Keratinocyte (primary cell): Measurements from ENCODE around the gene PIR. TPM values are rescaled to one million over a fixed set of nuclear protein-coding genes. Genes with fewer than 3 reads are reported as not detected.

Source experiments
- DNase-seq: peaks from one replicate; pipeline ENCODE4 v3.0.0-alpha.2; 2011; ENCODE audit warnings: low read depth, missing footprints, low spot score
- FAIRE-seq: peaks from 2 replicates; lab custom pipeline; 2011; peaks lifted over from hg19 to GRCh38; lab: Jason Lieb, UNC
- H2AFZ ChIP-seq: 2 replicates; pipeline ENCODE4 v1.6.0; 2012; ENCODE audit warnings: low read length, control low read depth, inconsistent platforms; ENCODE audit not compliant: control insufficient read depth
- H3K27ac ChIP-seq: 2 replicates; pipeline ENCODE4 v1.5.1; 2011; ENCODE audit warnings: low read length; ENCODE audit not compliant: control insufficient read depth, insufficient read depth
- H3K27me3 ChIP-seq: 3 replicates; pipeline ENCODE4 v1.6.0; 2011; ENCODE audit warnings: low read length; ENCODE audit not compliant: control insufficient read depth, insufficient read depth; ENCODE audit errors: extremely low read depth
- H3K36me3 ChIP-seq, 2 experiments: 2 replicates in 1 of 2; 3 replicates in 1 of 2; pipeline ENCODE4 v1.5.1; 2011; ENCODE audit warnings: low read length in 2 of 2, mild to moderate bottlenecking in 1 of 2; ENCODE audit not compliant: control insufficient read depth in 2 of 2, insufficient read depth in 2 of 2; ENCODE audit errors: extremely low read depth in 1 of 2
- H3K4me1 ChIP-seq: 3 replicates; pipeline ENCODE4 v1.5.1; 2011; ENCODE audit warnings: low read length; ENCODE audit not compliant: control insufficient read depth, insufficient read depth; ENCODE audit errors: extremely low read depth
- H3K4me2 ChIP-seq: 3 replicates; pipeline ENCODE4 v1.6.0; 2011; ENCODE audit warnings: low read depth, low read length; ENCODE audit not compliant: control insufficient read depth, insufficient read depth; ENCODE audit errors: extremely low read depth
- H3K4me3 ChIP-seq, 3 experiments: fragments of 200-600 bp in 1 of 3; sonication (generic) in 1 of 3; 2 replicates in 2 of 3; 3 replicates in 1 of 3; pipeline ENCODE4 v1.5.1; 2011 to 2016; ENCODE audit warnings: low read length in 3 of 3, mild to moderate bottlenecking in 3 of 3, control low read depth in 2 of 3, inconsistent platforms in 1 of 3, low read depth in 1 of 3, mixed read lengths in 1 of 3, mixed run types in 1 of 3, moderate library complexity in 1 of 3; ENCODE audit not compliant: control insufficient read depth in 2 of 3, insufficient read depth in 2 of 3; ENCODE audit errors: extremely low read depth in 1 of 3
- H3K79me2 ChIP-seq: 2 replicates; pipeline ENCODE4 v1.6.0; 2012; ENCODE audit warnings: low read length; ENCODE audit not compliant: control insufficient read depth, insufficient read depth
- H3K9ac ChIP-seq: 3 replicates; pipeline ENCODE4 v1.6.0; 2011; ENCODE audit warnings: low read length; ENCODE audit not compliant: control insufficient read depth, insufficient read depth; ENCODE audit errors: extremely low read depth
- H3K9me1 ChIP-seq: 3 replicates; pipeline ENCODE4 v1.6.0; 2011; ENCODE audit warnings: low read length; ENCODE audit not compliant: control insufficient read depth, insufficient read depth; ENCODE audit errors: extremely low read depth
- H3K9me3 ChIP-seq: 2 replicates; pipeline ENCODE4 v1.5.1; 2012; ENCODE audit warnings: low read depth, low read length; ENCODE audit not compliant: control insufficient read depth
- H4K20me1 ChIP-seq: 3 replicates; pipeline ENCODE4 v1.6.0; 2011; ENCODE audit warnings: low read length; ENCODE audit not compliant: control insufficient read depth, insufficient read depth; ENCODE audit errors: extremely low read depth
- CTCF ChIP-seq, 3 experiments: IDR thresholded peaks in 1 of 3; conservative IDR thresholded peaks in 1 of 3; optimal IDR thresholded peaks in 1 of 3; 2 replicates in 2 of 3; 3 replicates in 1 of 3; pipeline versions ENCODE3 to v1.5.1; 2011; ENCODE audit warnings: low read length in 3 of 3, mild to moderate bottlenecking in 3 of 3, moderate library complexity in 2 of 3, control low read depth in 1 of 3, inconsistent platforms in 1 of 3; ENCODE audit not compliant: insufficient read depth in 2 of 3; ENCODE audit errors: extremely low read depth in 1 of 3
- EZH2 ChIP-seq: IDR thresholded peaks from one replicate; pipeline ENCODE4 v1.6.1; 2012; ENCODE audit warnings: inconsistent platforms, mild to moderate bottlenecking, low read length, moderate library complexity
- dilution Hi-C: fragments of 300-500 bp; cut with MboI; formaldehyde crosslinking; loops from one replicate; pipeline ENCODE4 v1.7.0; 2020; ENCODE audit warnings: low sequenced_read_pairs; ENCODE audit not compliant: extremely low pct_ligation_motif_present
- polyA plus RNA-seq, 5 experiments: library from polyadenylated mRNA; depleted of rRNA in 3 of 5; stranded (reverse) in 3 of 5; stranded (forward) in 1 of 5; unstranded in 1 of 5; fragments of >200 nt; gene quantifications; 1 replicate in 1 of 5; 2 replicates in 3 of 5; 3 replicates in 1 of 5; pipeline versions ENCODE4 v1.2.1 to v1.2.3, GENCODE V29; 2011 to 2012; ENCODE audit warnings: missing spikeins in 2 of 5, low read depth in 1 of 5, low replicate concordance in 1 of 5

PIR gene
- polyA plus RNA-seq, 1 donor (not counting 4 experiments of a cell fraction or from before 2014, with no cell fraction given) = 23.2 TPM

GRCh38 chrX:15529165-15529564 lies 36.0 kb upstream of the PIR start:
- H4K20me1 ChIP-seq = no peaks in the 10 kb centered on the region
- DNase-seq (no peak), FAIRE-seq (no peak)
- no peaks in the 10 kb centered on the region for H3K36me3 ChIP-seq
- no peaks in the 10 kb centered on the region for H3K27me3 ChIP-seq
- TF ChIP-seq EZH2 = no peak
- dilution Hi-C loops = no loop called here
- H3K9me3 ChIP-seq = no peaks in the 10 kb centered on the region
- no peak overlapping the region for H2AFZ ChIP-seq
- no peak overlapping the region for H3K4me3 ChIP-seq
- no peaks in the 10 kb centered on the region for H3K79me2 ChIP-seq
- H3K9me1 ChIP-seq = no peaks in the 10 kb centered on the region
- no peak overlapping the region for H3K4me2 ChIP-seq
- no peak overlapping the region for H3K27ac ChIP-seq
- H3K9ac ChIP-seq = no peak overlapping the region
- peaks cover 17% of the 10 kb centered on the region for H3K4me1 ChIP-seq

- Histone ChIP-seq H3K79me2 (no peaks in the 10 kb centered on the region), H3K27ac (no peak overlapping the region), H3K9me3 (no peaks in the 10 kb centered on the region), H3K36me3 (no peaks in the 10 kb centered on the region), H3K27me3 (no peaks in the 10 kb centered on the region), H2AFZ (no peak overlapping the region), H3K9me1 (no peaks in the 10 kb centered on the region), H3K4me2 (no peak overlapping the region), H4K20me1 (no peaks in the 10 kb centered on the region), H3K4me3 (no peak overlapping the region), H3K9ac (no peak overlapping the region), H3K4me1 (peaks cover 17% of the 10 kb centered on the region)
- TF ChIP-seq EZH2 = no peak
- TF ChIP-seq CTCF (optimal IDR thresholded peaks at IDR 0.05 in 1 of 3, IDR thresholded peaks at IDR 0.05 in 1 of 3, conservative IDR thresholded peaks at IDR 0.05 in 1 of 3; ENCODE audit: extremely low read depth in 1 of 3, insufficient read depth in 2 of 3, low read length in 3 of 3) = no peak
- dilution Hi-C loops = no loop called here
- FAIRE-seq = no peak
- DNase-seq = no peak
Observed at GRCh38 chrX:15525664-15526416, 32.7 kb upstream of the PIR start.
